Esophagus muscularis mucosa (tissue), 4 donors: ENCODE results near the gene ERBB4. TPM values are rescaled to one million over a fixed set of nuclear protein-coding genes. Genes with fewer than 3 reads are reported as not detected.

ENCODE experiments used
- DNase-seq: peaks from one replicate; pipeline ENCODE4 v3.0.0-alpha.2; 2017; ENCODE audit errors: extremely low spot score
- H3K27ac ChIP-seq, 4 donors: fragments of 200-600 bp; sonication (generic); replicated peaks in 1 of 4; 1 replicate in 3 of 4; 2 replicates in 1 of 4; pipeline ENCODE4 v1.5.1; 2016 to 2019; ENCODE audit warnings: mild to moderate bottlenecking in 1 of 4
- H3K27me3 ChIP-seq, 4 donors: fragments of 200-600 bp; sonication (generic); one replicate each; pipeline versions ENCODE4 v1.5.1 to v1.6.0; 2016 to 2019
- H3K36me3 ChIP-seq, 4 donors: fragments of 200-600 bp; sonication (generic); one replicate each; pipeline ENCODE4 v1.5.1; 2016 to 2019
- H3K4me1 ChIP-seq, 4 donors: fragments of 200-600 bp; sonication (generic); one replicate each; pipeline ENCODE4 v1.5.1; 2016 to 2019
- H3K4me3 ChIP-seq, 4 donors: fragments of 200-600 bp; sonication (generic); 1 replicate in 2 of 4; 2 replicates in 2 of 4; pipeline ENCODE4 v1.5.1; 2016 to 2019; ENCODE audit warnings: mild to moderate bottlenecking in 4 of 4, moderate library complexity in 1 of 4
- H3K9me3 ChIP-seq, 4 donors: fragments of 200-600 bp; sonication (generic); 1 replicate in 3 of 4; 2 replicates in 1 of 4; pipeline ENCODE4 v1.5.1; 2016 to 2019
- CTCF ChIP-seq, 3 experiments: fragments of 200-600 bp in 2 of 3; fragments of 450-650 bp in 1 of 3; sonication (generic) in 2 of 3; IDR thresholded peaks; one replicate each; pipeline ENCODE4 v1.5.1; 2017 to 2019; ENCODE audit warnings: antibody characterized with exemption in 3 of 3, mild to moderate bottlenecking in 2 of 3, moderate library complexity in 1 of 3
- EP300 ChIP-seq: sonication (generic); formaldehyde crosslinking; IDR thresholded peaks from one replicate; pipeline ENCODE4 v1.6.1; 2017; ENCODE audit warnings: antibody characterized with exemption
- POLR2A ChIP-seq: fragments of 450-650 bp; IDR thresholded peaks from one replicate; pipeline ENCODE4 v1.6.1; 2017; ENCODE audit warnings: antibody characterized with exemption, moderate library complexity, mild to moderate bottlenecking, low read depth
- POLR2AphosphoS5 ChIP-seq, 2 donors: sonication (generic); formaldehyde crosslinking; IDR thresholded peaks; one replicate each; pipeline ENCODE4 v1.6.1; 2017; ENCODE audit warnings: antibody characterized with exemption in 2 of 2
- WGBS: methylation state at CpG from one replicate; pipeline ENCODE4 v1.1.5; 2018; 5-methylcytosine and 5-hydroxymethylcytosine counted together
- intact Hi-C: fragments of 100-400 bp; cut with DNase I; formaldehyde crosslinking; loops from one replicate; pipeline ENCODE4 v1.15.1; 2023
- total RNA-seq, 4 donors: library from RNA; depleted of rRNA; stranded (reverse); fragments of >200 nt; gene quantifications; one replicate each; pipeline versions ENCODE4 v1.1.0 to v1.2.1, GENCODE V29; 2016

Gene ERBB4
- total RNA-seq, 4 donors from 2014 or later: under 0.01 to 0.19 (median 0.17) TPM

GRCh38 chr2:212428681-212429478 lies 109.7 kb downstream of the ERBB4 start:
- TF ChIP-seq CTCF (IDR thresholded peaks at IDR 0.05) (no peak), EP300 (no peak), POLR2AphosphoS5 (IDR thresholded peaks at IDR 0.05) (no peak), POLR2A (no peak)
- no peak for DNase-seq
- peaks cover 0 to 6% (median 0%) of the 10 kb centered on the region in 4 donors for H3K9me3 ChIP-seq
- no peak overlapping the region for H3K27ac ChIP-seq
- H3K4me1 ChIP-seq: no peaks in the 10 kb centered on the region
- no peaks in the 10 kb centered on the region for H3K36me3 ChIP-seq
- intact Hi-C loops: no loop called here
- H3K27me3 ChIP-seq: no peaks in the 10 kb centered on the region
- H3K4me3 ChIP-seq: no peak overlapping the region
- WGBS: 63% methylated on average over 1 of the region's 1 CpG

DNA sequence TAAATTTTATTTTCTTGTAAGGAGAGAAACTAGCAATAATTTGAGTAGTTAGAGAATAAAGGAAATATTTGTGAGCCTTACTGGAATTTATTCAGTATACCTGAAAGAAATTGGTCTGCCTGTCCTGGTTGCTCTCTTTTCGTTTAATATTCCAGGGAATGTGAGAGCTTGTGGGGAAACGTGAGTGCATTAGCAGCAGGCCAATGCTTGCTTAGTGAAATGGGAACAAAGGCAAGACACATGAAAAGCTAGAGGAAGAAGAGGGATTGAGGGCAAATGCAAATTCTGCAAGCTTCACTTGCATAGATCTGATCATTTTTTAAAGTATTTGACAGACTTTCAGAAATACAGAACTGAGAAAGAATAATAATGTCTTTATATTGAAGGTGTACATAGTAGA lies 111.0 kb downstream of the ERBB4 start:
- DNase-seq: no peak
- TF ChIP-seq EP300 (no peak), CTCF (IDR thresholded peaks at IDR 0.05) (no peak), POLR2AphosphoS5 (IDR thresholded peaks at IDR 0.05) (no peak), POLR2A (no peak)
- no peaks in the 10 kb centered on the region for H3K36me3 ChIP-seq
- WGBS: 30% methylated on average over 2 of the region's 2 CpGs
- no peaks in the 10 kb centered on the region for H3K4me1 ChIP-seq
- H3K9me3 ChIP-seq: peaks cover 0 to 6% (median 0%) of the 10 kb centered on the region in 4 donors
- H3K27ac ChIP-seq: no peak overlapping the region
- no peaks in the 10 kb centered on the region for H3K27me3 ChIP-seq
- intact Hi-C loops: no loop called here
- H3K4me3 ChIP-seq: no peak overlapping the region

DNA sequence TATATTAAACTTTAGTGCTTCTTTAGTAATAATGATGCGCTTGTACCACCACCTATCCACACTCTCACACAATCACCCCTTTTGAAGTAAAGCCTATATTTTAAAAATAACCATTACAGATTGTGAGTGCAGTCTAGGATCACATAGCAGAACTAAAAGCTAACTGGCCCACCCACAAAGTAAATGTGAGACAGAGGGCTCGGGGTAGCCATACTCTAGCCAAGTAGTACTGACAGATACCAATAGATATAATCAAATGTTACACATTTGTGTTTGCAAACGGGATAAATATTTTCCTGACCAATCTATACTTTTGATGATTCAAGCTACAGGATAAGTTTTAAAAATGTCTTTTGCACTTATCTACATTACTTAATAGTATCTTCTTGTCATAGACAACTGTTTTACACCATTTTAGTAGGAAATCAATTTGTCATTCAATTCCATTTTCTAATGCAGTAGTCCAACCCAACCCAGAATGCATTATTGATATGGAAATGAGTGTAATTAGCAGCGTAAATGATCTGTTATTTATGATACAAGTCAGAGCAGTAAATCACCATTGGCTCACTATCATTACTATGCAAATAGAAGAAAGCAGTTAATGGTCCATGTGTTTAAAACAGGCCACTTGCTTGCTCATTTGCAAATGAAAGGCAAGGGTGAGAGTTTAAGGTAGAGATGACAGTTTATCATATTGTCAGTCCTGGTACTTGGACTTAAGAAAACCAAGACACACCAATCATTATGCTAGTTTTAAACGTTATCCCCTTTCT lies 111.8 kb downstream of the ERBB4 start:
- Histone ChIP-seq H3K9me3 (peaks cover 0 to 6% (median 0%) of the 10 kb centered on the region in 4 donors), H3K27ac (no peak overlapping the region), H3K27me3 (no peaks in the 10 kb centered on the region), H3K4me3 (no peak overlapping the region), H3K4me1 (no peaks in the 10 kb centered on the region), H3K36me3 (no peaks in the 10 kb centered on the region)
- intact Hi-C loops: no loop called here
- 64% methylated on average over 5 of the region's 5 CpGs for WGBS
- TF ChIP-seq POLR2A: no peak
- no peak for TF ChIP-seq EP300
- no peak for TF ChIP-seq POLR2AphosphoS5 (IDR thresholded peaks at IDR 0.05)
- no peak for TF ChIP-seq CTCF (IDR thresholded peaks at IDR 0.05)
- DNase-seq: no peak

- no peak for DNase-seq
- Histone ChIP-seq H3K27me3 (no peaks in the 10 kb centered on the region), H3K27ac (no peak overlapping the region), H3K36me3 (no peaks in the 10 kb centered on the region), H3K4me3 (no peak overlapping the region), H3K9me3 (peaks cover 0 to 6% (median 0%) of the 10 kb centered on the region in 4 donors), H3K4me1 (no peaks in the 10 kb centered on the region)
- TF ChIP-seq POLR2AphosphoS5 (IDR thresholded peaks at IDR 0.05) (no peak), CTCF (IDR thresholded peaks at IDR 0.05) (no peak)
- intact Hi-C loops: no loop called here
These were observed 114.5 kb downstream of the ERBB4 start for GRCh38 chr2:212424082-212424481.
